Activated gamma-delta T cell (primary cell): Measurements from ENCODE around the gene SPATA24.
"Not testable (repeated sequence)": the region's sequence is repeated elsewhere in the genome, so short reads cannot be mapped to it uniquely, and the experiment has no call there.

Experiments
- DNase-seq: peaks from one replicate; lab custom pipeline; 2025; lab: John Stamatoyannopoulos, UW

The SPATA24 gene

DNA sequence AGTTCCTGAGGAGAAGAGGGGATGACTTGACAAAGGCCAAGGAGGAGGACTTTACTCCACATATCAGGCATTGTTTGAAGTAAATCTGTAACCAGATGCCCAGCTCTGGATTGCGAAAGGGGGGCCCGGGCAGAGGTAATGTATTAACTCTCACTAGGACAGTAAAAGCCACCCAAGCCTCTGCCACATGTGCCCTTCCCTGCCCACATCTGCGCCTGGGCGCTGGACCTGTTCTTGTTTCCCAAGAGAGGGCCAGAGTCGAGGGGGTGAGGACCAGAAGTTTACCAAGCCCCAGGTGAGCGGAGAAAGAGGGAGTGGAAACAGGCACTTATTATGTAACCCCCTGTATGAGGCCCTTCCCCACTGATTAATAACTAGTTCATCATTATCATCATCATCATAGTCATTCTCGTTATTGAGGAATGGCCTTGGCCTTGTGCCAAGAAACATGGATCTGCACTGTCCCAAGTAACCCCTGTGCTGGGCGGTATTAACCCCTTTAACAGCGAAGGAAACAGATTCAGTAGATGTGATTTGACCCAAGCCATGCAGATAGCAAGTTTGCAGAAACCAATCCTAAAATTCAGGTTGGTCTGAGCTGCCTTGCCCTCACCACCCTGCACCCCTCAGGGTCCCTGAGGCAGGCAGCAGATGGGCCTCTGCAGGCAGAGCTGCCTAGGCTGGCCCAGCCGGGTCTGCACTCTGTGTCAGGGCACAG, 20.5 kb downstream of the SPATA24 start, which contains the start of gene SLC23A1:
TSS of gene SLC23A1 (minus strand) at position 23 of the 718 bp plus-strand sequence. CDS start 44 bp downstream, outside the sequence.
- no peak for DNase-seq

DNA sequence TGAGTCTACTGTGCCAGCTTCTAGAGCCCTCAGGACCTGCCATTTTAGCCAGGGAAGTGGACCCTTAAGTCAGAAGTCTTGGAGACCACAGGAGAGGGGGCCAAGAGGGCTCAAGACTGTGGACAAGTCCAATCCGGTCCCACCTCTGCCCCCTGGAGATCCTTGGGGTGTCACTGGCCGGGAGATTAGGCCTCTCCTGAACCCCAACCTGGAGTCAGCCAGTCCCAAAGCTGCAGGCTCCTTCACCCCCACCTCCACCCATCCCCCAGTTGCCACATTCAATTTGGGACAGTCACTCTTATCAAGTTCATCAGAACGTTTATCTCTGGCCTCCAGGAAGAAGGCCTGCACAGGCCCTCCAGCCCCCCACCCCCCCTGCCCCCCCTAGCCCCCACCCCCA, 21.1 kb downstream of the SPATA24 start:
- no peak for DNase-seq

DNA sequence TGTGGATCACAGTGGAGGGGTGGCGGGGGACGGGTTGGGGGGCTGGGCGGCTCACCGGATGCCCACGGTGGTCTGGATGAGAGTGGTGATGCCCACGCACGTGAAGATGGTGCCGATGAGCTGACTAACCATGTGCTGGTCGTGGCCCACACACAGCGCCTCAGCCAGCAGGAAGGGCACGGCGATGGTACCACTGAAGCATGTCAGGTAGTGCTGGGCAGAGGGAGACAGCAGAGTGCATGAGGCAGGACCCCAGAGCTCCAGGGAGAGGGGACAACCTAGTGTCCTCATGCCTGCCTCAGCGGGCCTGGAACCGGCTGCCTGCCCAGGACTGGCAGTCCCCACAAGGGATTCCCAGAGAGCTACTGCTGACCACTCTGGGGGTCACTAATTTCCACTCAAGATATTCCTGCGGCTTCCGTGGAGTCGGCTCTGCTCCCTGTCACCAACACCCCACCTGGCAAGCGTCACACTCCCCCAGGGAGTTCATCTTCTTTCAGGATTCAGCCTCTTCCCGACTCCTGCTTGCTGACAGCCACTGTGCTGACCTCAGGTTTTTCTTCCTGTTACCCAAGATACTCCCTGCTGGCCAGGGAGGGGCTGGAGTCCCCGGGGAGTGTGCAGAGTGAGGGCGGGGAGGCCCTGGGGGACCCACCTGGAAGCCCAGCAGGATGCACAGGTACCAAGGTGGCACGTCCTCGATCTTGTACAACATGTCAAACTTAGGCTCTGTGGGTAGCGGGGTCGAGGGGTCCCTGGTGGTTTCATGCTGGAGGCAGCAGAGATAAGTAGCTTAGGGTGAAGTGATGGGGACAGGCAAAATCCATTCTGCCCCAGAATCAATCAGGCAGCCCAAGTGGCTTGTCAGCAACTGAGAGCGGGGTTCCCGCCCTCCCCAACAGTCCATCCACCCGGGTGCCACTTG, 21.8 kb downstream of the SPATA24 start:
- DNase-seq, result no peak

DNA sequence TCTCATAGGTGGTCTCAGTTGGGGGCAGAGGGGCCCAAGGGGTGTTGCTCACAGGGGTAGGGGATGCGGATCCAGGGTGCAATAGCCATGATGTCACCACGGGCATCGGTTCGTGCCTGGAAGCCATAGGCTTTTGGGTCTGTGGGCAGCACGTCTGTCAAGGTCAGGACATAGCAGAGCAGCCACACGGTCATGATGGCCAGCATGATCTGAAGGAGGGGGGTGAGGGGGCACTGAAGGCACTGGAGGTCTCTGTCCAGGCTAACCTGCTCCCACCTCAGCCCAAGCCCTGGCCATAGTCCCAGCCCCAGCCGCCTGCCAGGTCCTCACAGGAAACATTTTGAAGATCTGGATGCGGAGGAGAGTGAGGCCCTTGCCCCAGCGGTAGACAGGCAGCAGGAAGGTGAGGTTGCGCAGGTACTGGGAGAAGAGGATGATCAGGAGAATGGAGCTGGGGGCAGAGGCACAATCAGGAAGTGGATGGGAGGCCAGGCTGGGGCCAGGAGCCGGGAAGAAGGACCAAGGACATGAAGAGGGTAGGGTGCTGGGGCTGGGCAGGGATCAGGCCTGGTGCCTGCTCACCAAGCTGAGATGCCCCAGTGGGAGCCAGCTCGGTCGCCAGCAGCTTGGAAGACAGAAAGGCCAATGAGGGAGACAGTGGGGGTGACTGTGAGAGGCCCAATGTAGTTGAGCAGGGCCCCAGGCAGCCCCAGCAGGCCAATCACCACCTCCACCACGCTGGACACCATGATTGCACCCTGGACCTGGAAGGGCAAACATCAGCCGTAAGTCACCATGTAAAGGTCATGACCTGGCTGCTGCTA, 24.1 kb downstream of the SPATA24 start:
- no peak for DNase-seq

DNA sequence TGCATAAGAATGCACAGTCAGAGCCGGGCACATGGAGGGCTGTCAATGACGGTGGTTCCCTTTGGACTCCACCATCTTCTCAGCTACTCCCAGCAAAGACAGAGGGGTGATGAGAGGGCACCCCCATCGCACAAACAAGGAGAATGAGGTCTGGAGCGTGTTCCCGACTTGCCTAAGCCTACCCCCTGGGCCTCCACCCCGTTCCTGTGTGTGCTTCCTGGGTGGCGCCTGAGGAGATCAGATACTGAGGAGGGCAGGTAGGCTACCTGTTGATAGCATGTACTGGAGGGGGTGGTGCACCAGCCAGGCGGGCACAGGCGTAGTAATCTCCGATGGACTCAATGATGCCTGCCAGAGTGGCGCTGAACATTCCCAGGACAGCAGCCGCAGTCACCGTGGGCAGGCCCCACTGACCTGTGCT, 24.9 kb downstream of the SPATA24 start:
- DNase-seq, result no peak

DNA sequence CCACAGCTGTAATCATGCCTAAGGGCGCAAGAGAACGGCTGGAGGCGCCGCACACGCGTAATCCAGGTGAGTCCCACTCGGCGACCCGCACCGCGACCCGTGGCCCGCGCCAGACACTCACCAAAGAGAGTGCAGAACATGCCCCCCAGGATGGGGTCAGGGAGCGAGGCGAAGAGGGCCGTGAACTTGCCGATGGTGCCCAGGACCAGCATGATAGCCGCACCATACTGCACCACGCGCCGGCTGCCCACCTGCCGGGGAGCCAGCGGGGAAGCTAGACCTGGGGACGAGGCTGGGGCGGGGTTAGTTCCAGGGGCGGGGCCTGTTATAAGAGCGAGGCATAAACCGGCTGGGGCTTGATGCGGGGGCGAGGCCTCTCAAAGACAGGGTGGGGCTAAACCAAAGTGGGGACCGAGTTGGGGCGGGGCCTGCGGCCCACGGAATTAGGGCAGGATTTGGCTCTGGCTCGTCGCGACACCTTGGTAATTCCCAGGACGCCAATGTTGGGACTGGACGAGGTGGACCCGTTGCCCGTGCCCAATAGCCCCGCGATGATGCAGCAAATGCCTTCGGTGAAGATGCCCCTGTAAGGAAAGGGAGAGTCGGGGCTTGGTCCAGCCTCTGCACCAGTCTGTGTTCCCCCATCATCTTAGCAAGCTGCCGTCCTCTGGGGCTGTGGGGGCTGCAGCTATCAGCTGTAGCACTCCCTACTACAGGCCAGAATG, 25.6 kb downstream of the SPATA24 start:
- DNase-seq, result no peak

DNA sequence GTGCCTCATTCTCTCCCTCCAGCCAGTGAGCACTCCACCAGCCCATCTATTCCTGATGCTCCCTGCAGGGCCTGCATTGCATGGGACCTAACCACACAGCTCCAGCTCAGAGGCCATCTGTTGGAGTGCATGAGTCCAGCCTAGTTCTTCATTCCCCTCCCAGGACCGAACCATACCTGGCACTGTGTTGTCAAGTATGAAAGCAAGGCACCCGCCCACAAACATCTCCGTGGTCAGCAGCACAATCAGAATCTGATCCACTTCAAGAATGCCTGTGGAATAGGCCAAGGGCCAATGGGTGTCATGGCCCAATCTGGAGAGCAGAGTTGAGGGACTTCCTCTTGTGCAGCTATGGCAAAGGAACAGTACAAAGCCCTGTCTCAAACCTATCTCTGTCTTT, 26.7 kb downstream of the SPATA24 start:
- no peak for DNase-seq

DNA sequence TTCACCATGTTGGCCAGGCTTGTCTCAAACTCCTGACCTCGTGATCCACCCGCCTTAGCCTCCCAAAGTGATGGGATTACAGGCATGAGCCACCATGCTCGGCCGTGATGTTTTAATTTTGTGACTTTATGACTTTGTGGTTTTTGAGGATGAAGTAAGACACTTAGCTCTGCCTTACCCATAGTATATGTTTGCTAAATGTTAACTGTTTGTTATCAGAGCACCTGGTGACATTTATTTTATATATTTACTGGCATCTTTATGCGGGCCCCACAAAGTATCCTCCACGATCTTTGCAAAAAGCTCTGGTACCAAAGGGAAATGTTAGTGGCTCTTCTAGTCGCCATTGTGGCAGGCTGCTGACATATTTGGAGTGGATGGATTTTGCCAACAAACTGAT, 27.5 kb downstream of the SPATA24 start:
- DNase-seq, result no peak

DNA sequence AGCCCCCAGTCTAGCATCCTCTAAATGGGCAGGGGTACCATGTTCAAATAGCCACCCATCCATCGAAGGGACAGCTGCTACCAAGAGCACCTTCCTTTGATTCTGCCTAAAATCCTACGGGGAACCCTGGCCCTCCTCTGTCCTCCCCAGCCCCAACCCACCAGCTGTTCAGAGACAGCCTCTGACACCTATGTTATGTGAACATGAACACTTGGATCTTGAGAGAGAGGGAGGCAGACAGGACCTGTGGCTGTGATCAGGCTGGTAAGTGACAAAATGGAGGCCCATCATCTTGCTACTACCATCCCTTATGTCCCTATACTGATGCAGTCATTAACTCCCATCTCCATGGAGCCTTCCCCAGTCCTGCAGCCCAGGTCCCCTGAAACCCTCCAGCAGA, 29.0 kb downstream of the SPATA24 start:
- DNase-seq, result no peak

DNA sequence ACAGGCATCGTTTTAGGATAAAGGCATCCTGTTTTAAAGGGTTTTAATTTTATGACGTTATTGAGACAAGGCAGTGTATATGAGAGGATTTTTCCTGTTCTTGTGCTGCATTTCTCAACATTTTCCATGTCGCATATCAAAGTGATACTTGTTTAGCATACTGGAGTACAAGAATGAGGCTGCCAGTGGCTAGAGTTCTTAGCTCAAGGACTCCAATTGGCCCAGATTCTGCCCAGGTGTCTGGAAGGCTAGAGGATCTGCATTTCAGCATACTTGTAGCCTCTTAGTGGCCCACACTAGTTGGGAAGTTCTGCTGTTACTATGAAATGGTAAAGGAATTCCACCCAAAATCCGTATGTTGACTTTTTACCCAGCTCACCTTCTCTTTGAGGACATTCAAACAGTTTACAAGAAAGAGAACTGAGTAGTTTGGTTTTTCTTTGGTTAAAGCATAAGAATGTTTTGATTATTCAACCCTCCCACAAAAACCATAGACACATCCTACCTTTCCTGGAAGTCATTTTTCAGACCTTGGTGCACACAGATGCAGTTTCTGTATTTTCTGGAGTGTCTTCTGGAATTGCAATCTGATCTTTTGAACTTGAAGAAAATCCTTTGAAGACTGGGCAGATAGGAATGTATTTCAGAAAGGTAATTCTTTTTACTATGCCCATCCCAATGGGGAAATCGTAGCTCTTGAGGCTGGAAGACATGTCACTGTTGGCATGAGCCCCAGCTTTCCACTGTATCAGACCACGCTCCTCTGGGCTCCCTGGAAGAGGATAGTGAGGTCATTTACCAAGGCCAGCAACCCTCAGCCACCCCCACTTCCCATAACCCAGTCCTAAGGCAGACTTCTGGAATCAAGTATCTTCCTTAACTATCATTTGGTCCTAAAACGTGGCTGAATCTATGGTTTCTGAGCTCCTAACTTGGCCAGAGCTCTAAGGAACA, 32.1 kb downstream of the SPATA24 start:
- no peak for DNase-seq

DNA sequence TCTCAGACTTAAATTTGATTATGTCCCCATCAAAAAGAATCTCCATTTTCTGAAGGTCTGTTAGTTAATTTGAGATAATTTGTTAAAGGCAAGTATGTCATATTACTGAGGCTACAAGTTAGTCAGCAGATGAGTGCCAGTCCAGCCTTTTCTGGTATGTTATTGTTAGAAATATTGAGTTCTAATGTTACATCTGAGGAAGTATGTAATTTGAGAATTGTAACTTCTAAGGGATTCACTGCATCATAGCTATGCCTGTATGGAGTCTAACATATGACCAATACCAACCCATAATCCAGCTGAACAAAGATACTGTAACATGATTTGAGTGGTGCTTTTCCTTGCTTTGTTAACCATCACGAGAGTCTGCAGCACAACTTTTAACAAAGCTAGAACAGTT, 34.7 kb downstream of the SPATA24 start:
- no peak for DNase-seq

DNA sequence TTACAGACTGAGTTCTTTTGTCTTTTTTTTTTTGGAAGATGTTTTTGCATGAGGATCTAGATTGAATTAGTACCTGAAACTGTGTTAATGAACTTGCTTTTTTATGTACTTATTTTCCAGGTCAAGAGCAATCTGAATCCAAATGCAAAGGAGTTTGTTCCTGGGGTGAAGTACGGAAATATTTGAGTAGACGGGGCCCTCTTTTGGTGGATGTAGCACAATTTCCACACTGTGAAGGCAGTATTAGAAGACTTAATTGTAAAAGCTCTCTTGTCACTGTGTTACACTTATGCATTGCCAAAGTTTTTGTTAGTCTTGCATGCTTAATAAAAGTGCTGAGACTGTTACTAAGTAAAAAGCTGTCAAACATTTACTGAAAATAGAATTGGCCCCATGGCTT, 35.3 kb downstream of the SPATA24 start:
- no peak for DNase-seq

DNA sequence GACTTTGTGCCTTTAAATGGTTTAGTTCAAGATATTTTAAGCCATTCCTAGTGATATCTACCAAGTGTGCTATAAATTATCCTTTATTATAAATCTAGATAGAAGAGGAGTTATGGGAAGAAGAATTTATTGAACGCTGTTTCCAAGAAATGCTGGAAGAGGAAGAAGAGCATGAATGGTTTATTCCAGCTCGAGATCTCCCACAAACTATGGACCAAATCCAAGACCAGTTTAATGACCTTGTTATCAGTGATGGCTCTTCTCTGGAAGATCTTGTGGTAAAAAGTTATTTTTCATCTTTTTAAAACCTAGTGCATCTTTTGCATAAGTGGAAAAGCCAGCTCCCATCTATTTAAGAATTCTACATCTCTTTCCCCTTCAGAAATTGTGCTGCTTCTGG, 39.4 kb downstream of the SPATA24 start:
- DNase-seq, result no peak

DNA sequence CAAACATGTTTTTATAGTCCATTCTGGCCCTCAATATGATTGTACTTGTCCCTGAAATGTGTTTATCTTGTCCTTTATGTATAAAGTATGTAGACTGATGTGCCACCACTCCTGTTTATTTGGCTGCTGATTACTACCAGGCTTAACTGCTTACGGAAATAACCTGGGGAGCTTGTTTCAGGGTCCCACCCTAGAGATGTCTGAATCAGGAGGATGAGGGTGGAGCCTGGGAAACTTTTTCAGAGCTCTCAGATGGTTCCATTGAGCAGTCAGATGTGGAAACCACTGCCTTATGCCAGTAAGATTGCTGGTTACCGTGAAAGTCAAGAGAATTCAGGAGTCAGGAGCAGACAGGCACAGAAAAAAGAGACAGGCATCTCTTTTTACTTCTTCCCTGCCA, 40.0 kb downstream of the SPATA24 start:
- DNase-seq, result no peak

DNA sequence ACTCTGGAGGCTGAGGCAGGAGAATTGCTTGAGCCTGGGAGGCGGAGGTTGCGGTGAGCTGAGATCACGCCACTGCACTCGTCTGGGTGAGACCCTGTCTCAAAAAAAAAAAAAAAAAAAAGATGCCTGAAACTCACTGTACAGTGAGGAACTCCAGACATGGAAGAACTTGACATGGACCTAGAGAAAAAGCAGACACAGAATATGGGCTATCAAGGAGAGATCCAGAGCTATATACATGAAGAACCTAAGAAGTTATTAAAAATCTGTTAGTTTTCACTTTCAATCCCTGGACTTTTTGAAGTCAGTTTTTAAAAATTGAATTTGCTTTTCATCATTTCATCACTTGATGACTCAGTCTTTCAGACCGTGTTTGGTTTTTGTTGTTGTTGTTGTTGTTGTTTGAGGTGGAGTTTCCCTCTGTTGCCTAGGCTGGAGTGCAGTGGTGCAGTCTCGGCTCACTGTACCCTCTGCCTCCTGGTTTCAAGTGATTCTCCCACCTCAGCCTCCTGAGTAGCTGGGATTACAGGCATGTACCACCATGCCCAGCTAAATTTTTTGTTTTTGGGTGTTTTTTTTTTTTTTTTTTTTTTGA, 42.0 kb downstream of the SPATA24 start:
- DNase-seq, result no peak

DNA sequence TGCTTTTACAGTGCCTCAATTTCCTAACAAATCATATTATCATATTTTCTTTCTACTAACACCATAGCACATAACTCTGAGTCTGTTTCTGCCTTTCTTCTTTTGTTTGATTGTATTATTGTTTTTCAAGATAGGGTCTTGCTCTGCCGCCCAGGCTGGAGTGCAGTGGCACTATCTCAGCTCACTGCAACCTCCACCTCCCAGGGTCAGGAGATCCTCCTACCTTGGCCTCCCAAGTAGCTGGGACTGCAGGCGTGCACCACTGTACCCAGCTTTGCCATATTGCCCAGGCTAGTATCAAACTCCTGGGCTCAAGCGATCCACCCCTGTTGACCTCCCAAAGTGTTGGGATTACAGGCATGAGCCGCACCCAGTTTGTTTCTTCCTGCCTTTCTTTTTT, 43.5 kb downstream of the SPATA24 start:
- DNase-seq, result no peak

DNA sequence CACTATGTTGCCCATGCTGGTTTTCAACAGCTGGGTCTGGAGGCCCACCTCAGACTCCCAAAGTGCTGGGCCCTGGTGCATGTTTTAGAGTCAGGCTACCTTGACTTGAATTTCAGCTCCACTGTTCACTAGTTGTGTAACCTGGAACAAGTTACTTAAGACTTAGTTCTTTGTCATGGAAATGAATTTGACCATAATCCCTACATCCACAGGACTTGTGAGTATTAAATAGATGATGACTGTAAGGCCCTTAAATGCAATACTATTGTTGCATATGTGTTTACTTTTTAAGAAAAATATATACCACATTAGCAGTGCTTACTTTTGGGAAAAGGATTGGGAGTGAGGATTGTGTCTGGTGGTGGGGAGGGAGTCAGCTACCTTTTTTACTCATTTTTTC, 45.8 kb downstream of the SPATA24 start:
- no peak for DNase-seq

DNA sequence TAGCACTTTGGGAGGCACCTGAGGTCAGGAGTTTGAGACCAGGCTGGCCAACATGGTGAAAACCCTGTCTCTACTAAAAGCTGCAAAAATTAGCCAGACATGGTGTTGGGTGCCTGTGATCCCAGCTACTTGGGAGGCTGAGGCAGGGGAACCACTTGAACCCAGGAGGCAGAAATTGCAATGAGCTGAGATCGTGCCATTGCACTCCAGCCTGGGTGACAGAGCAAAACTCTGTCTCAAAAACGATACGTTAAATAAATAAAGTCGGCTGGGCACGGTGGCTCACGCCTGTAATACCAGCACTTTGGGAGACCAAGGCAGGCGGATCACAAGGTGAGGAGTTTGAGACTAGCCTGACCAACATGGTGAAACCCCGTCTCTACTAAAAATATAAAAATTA, 48.0 kb downstream of the SPATA24 start:
- not testable (repeated sequence) for DNase-seq

DNA sequence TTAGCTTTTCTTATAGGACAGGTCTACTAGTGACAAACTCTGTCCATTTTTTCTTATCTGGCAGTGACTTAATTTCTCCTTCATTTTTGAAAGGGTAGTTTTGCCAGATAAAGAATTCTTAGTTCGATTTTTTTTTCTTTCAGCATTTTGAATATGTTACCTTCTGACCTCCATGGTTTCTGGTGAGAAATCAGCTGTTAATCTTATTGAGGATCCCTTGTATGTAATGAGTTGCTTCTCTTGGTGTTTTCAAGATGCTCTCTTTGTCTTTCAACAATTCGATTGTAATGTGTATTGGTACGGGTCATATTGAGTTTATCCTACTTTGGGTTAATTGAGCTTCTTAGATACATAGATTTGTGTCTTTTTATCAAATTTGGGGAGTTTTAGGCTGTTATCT, 49.7 kb downstream of the SPATA24 start:
- no peak for DNase-seq

DNA sequence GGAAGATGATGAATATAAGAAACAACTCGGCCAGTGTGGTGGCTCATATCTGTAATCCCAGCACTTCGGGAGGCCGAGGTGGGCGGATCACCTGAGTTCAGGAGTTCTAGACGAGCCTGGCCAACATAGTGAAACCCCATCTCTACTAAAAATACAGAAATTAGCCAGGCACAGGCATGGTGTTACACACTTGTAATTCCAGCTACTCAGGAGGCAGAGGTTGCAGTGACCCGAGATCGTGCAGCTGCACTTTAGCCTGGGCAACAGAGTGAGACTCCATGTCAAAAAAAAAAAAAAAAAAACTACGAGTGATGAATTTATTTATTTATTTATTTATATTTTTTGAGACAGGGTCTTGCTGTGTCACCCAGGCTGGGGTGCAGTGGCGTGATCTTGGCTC, 56.0 kb downstream of the SPATA24 start:
- DNase-seq, result not testable (repeated sequence)
